ENCODE data around the gene PAK4. TPM values are rescaled to one million over a fixed set of nuclear protein-coding genes. Genes with fewer than 3 reads are reported as not detected.
A peak's percentile ranks its signal among the peaks of the same experiment; 100 is the strongest.

Gene PAK4
- total and polyA plus RNA-seq, 2 of the 8 experiments (the other 6 are each of a cell fraction or from before 2014, with no cell fraction given): 50.7 to 64.4 TPM

DNA sequence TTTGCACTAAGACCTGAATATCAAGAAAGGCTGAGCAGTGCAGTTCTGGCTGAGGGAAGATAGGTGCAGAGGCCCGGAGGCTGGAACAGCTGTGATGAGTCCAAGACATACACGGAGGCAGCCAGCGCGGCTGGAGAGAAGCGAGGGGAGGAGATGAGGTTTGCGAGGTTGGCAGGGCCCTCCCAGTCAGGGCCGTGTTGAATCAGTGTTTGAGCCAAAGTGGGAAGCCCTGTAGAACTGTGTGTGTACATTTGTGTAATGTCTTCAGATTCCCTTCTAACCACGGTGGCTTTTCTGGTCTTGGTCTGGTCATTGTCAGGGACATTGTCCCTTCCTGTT is 34.9 kb downstream of the PAK4 start:
- no peak overlapping the region for H3K4me3 ChIP-seq (ENCODE audit: extremely low read depth in 1 of 4, insufficient read depth in 2 of 4, low read depth in 3 of 4, low read length in 4 of 4)
- no peak for TF ChIP-seq EGR1 (IDR thresholded peaks at IDR 0.05; ENCODE audit: borderline replicate concordance, low read depth, low read length)
- no peak overlapping the region for H3K14ac ChIP-seq (ENCODE audit: insufficient read length)
- H3K4me2 ChIP-seq (ENCODE audit: insufficient read depth in 1 of 2, low read depth in 2 of 2, low read length in 2 of 2): no peak overlapping the region
- H3K18ac ChIP-seq (ENCODE audit: extremely low read depth, low read length): no peak overlapping the region
- no peak for DNase-seq (ENCODE audit: low read depth in 1 of 2, low spot score in 2 of 2)
- no peak overlapping the region for H2BK15ac ChIP-seq (ENCODE audit: low read length)
- peaks cover 0 to 21% (median 10%) of the 10 kb centered on the region in 4 experiments; a peak in 6 of 7 replicates for H3K4me1 ChIP-seq (replicated peaks in 1 of 4; ENCODE audit: control insufficient read depth in 3 of 4, insufficient read depth in 4 of 4, low read length in 3 of 4)
- peaks cover 16 to 36% of the 10 kb centered on the region in 2 experiments for H4K20me1 ChIP-seq (replicated peaks in 1 of 2; ENCODE audit: control insufficient read depth in 1 of 2, insufficient read depth in 2 of 2, low read length in 2 of 2)
- CTCF ChIA-PET (ENCODE audit: partially characterized antibody): no interaction called here
- peaks cover 31% of the 10 kb centered on the region for H3K79me1 ChIP-seq (ENCODE audit: low read depth, low read length)
- peak overlapping the region; percentile 73; the same call in 1 of the 2 replicates for H2BK5ac ChIP-seq (ENCODE audit: low read depth, low read length)
- WGBS, 2 experiments (ENCODE audit: extremely low coverage in 1 of 2, insufficient coverage in 1 of 2, insufficient read length in 1 of 2, insufficient replicate concordance in 2 of 2, low coverage in 1 of 2, low lambda C conversion rate in 2 of 2, missing lambda C conversion rate in 1 of 2): 94% methylated on average over 8 of the region's 8 CpGs; no CpG with 5 or more reads in 1 of the 2 experiments
- H2AFZ ChIP-seq (ENCODE audit: low read length): no peak overlapping the region
- H3K27me3 ChIP-seq (replicated peaks in 1 of 4; ENCODE audit: control insufficient read depth in 3 of 4, extremely low read depth in 1 of 4, insufficient read depth in 3 of 4, low read length in 3 of 4): peaks cover 0 to 1% (median 0%) of the 10 kb centered on the region in 4 experiments; a peak in 1 of 7 replicates
- H4K91ac ChIP-seq (replicated peaks; ENCODE audit: insufficient read length, low read length): no peak overlapping the region
- no peak overlapping the region for H2AK5ac ChIP-seq (ENCODE audit: low read depth, low read length)
- H4K8ac ChIP-seq (ENCODE audit: extremely low read depth, insufficient read depth, low read length): no peak overlapping the region
- H3K27ac ChIP-seq (ENCODE audit: low read depth, low read length): no peak overlapping the region
- no peaks in the 10 kb centered on the region for H3K9me3 ChIP-seq (ENCODE audit: insufficient read depth in 2 of 2, low read depth in 1 of 2, low read length in 1 of 2)
- no peak overlapping the region for H4K5ac ChIP-seq (ENCODE audit: insufficient read length, low read depth, low read length)
- peaks cover 3% of the 10 kb centered on the region; the same call in 1 of the 2 replicates for H3K23me2 ChIP-seq (ENCODE audit: low read depth, low read length)
- POLR2A ChIA-PET (ENCODE audit: partially characterized antibody): interaction anchor here (1.9 kb wide), 1 partner anchor 34 kb away, joined by 4 read pairs; the partner anchor contains the start of gene PAK4
- H2BK120ac ChIP-seq (replicated peaks; ENCODE audit: low read depth, low read length): no peak overlapping the region
- no peak for FAIRE-seq
- H3K36me3 ChIP-seq (ENCODE audit: control insufficient read depth in 2 of 4, insufficient read depth in 4 of 4, low read length in 3 of 4): no peaks in the 10 kb centered on the region; a peak in 2 of 8 replicates
- H2BK20ac ChIP-seq (ENCODE audit: low read length): no peak overlapping the region
- H3K23ac ChIP-seq (ENCODE audit: insufficient read length): no peak overlapping the region
- peaks cover 0 to 43% of the 10 kb centered on the region in 2 experiments; a peak in 1 of 4 replicates for H3K79me2 ChIP-seq (ENCODE audit: control insufficient read depth in 1 of 2, insufficient read depth in 2 of 2, low read length in 2 of 2)
- no peak overlapping the region for H3K4ac ChIP-seq (replicated peaks; ENCODE audit: insufficient read length, low read depth, low read length)
- H2BK12ac ChIP-seq (ENCODE audit: low read depth, low read length): no peak overlapping the region
- no peak overlapping the region for H3K9ac ChIP-seq (replicated peaks in 1 of 4; ENCODE audit: extremely low read depth in 1 of 4, low read depth in 3 of 4, low read length in 3 of 4)
- H3K56ac ChIP-seq (replicated peaks; ENCODE audit: insufficient read length, low read depth, low read length): no peak overlapping the region
